Measurements from ENCODE around the gene DNAH11.

The DNAH11 gene

GRCh38 chr7:21550076-21550475, 7.2 kb downstream of the DNAH11 start:
- DNase-seq, result no peak

GRCh38 chr7:21550821-21551531, 8.1 kb downstream of the DNAH11 start:
- DNase-seq, result peak; percentile 6

GRCh38 chr7:21562385-21562784, 19.5 kb downstream of the DNAH11 start:
- no peak for DNase-seq

GRCh38 chr7:21565614-21566013, 22.8 kb downstream of the DNAH11 start:
- no peak for DNase-seq

- no peak for DNase-seq
Observed at GRCh38 chr7:21566094-21566493, 23.3 kb downstream of the DNAH11 start.

- DNase-seq, result no peak
Observed at GRCh38 chr7:21568762-21569161, 25.9 kb downstream of the DNAH11 start.

GRCh38 chr7:21572331-21573313, 29.8 kb downstream of the DNAH11 start:
- no peak for DNase-seq

- peak; percentile 13 for DNase-seq
Observed at GRCh38 chr7:21579341-21580072, 36.7 kb downstream of the DNAH11 start.

GRCh38 chr7:21580073-21580521, 37.3 kb downstream of the DNAH11 start:
- peak; percentile 53 for DNase-seq

GRCh38 chr7:21585070-21585724, 42.4 kb downstream of the DNAH11 start:
- DNase-seq, result no peak

GRCh38 chr7:21587139-21587784, 44.4 kb downstream of the DNAH11 start:
- no peak for DNase-seq

GRCh38 chr7:21596801-21597200, 54.0 kb downstream of the DNAH11 start:
- DNase-seq, result no peak

GRCh38 chr7:21603462-21603861, 60.6 kb downstream of the DNAH11 start:
- DNase-seq, result no peak

- peak; percentile 12 for DNase-seq
Observed at GRCh38 chr7:21603972-21604749, 61.3 kb downstream of the DNAH11 start.

GRCh38 chr7:21605008-21605585, 62.3 kb downstream of the DNAH11 start:
- DNase-seq, result no peak

- no peak for DNase-seq
Observed at GRCh38 chr7:21608465-21608864, 65.6 kb downstream of the DNAH11 start.

- no peak for DNase-seq
Observed at GRCh38 chr7:21611129-21611528, 68.3 kb downstream of the DNAH11 start.

GRCh38 chr7:21616091-21616490, 73.3 kb downstream of the DNAH11 start:
- no peak for DNase-seq

GRCh38 chr7:21616796-21617436, 74.1 kb downstream of the DNAH11 start:
- peak; percentile 77 for DNase-seq

- DNase-seq, result no peak
Observed at GRCh38 chr7:21617513-21617912, 74.7 kb downstream of the DNAH11 start.
